ENCODE results near the gene SP3.

SP3 gene

GRCh38 chr2:173966274-173967098 is 1.3 kb upstream of the SP3 start:
- no peak for DNase-seq

GRCh38 chr2:173964565-173965371 is 405 bp downstream of the SP3 start:
- peak; percentile 94 for DNase-seq

- DNase-seq = peak; percentile 95
These were observed 1.2 kb downstream of the SP3 start for GRCh38 chr2:173963817-173964564.

- DNase-seq = peak; percentile 79
These were observed 1.8 kb downstream of the SP3 start for GRCh38 chr2:173963323-173963816.

GRCh38 chr2:173962583-173963110 is 2.5 kb downstream of the SP3 start:
- DNase-seq = no peak

- no peak for DNase-seq
These were observed 3.1 kb downstream of the SP3 start for GRCh38 chr2:173962031-173962430.

- no peak for DNase-seq
These were observed 3.8 kb downstream of the SP3 start for GRCh38 chr2:173961346-173961705.

- no peak for DNase-seq
These were observed 5.3 kb downstream of the SP3 start for GRCh38 chr2:173959909-173960308.

- no peak for DNase-seq
These were observed 5.8 kb downstream of the SP3 start for GRCh38 chr2:173959358-173959884.

GRCh38 chr2:173958198-173958846 is 6.9 kb downstream of the SP3 start:
- DNase-seq = no peak

- DNase-seq = no peak
These were observed 7.7 kb downstream of the SP3 start for GRCh38 chr2:173957517-173957916.

- DNase-seq = no peak
These were observed 8.7 kb downstream of the SP3 start for GRCh38 chr2:173956454-173956853.

GRCh38 chr2:173955867-173956266 is 9.3 kb downstream of the SP3 start:
- no peak for DNase-seq

GRCh38 chr2:173955004-173955403 is 10.2 kb downstream of the SP3 start:
- peak; percentile 28 for DNase-seq

GRCh38 chr2:173953047-173953424 is 12.1 kb downstream of the SP3 start:
- DNase-seq = no peak

GRCh38 chr2:173952267-173953046 is 12.7 kb downstream of the SP3 start:
- no peak for DNase-seq

- DNase-seq = no peak
These were observed 16.3 kb downstream of the SP3 start for GRCh38 chr2:173948842-173949241.

- DNase-seq = no peak
These were observed 17.0 kb downstream of the SP3 start for GRCh38 chr2:173948198-173948597.

GRCh38 chr2:173947131-173947530 is 18.0 kb downstream of the SP3 start:
- no peak for DNase-seq

GRCh38 chr2:173943738-173944137 is 21.4 kb downstream of the SP3 start:
- no peak for DNase-seq

- no peak for DNase-seq
These were observed 22.2 kb downstream of the SP3 start for GRCh38 chr2:173942861-173943523.

Measured in femur (tissue), 1 donor.